Germinal center (tissue), 1 donor: Measurements from ENCODE around the gene DCAF8L1.
"Not testable (repeated sequence)": the region's sequence is repeated elsewhere in the genome, so short reads cannot be mapped to it uniquely, and the experiment has no call there.

Source experiments
- DNase-seq: peaks from one replicate; pipeline ENCODE4 v3.0.0; 2012; ENCODE audit warnings: mixed read lengths, low spot score

The DCAF8L1 gene

DNA sequence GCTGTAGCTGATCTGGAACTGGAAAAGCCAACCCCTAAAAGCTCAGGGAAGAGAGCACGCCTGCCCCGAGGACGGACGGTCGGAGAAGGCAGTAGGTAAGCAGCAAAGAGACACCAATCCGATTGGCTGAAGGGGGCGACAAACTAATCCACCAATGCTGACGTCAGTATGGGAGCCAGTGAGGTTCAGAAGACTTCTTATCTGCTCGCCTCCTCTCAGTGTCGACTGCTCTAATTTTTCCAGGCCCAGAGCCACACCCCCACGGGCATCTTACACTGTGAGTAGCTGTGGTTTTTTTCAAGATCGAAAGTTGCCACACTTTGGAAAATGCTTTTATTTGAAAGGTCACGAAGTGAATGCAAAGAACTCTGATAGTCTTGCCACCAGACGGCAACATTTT lies at the start of gene DCAF8L1:
Gene DCAF8L1, minus strand, starts transcription at position 101 of the 400 bp plus-strand sequence. CDS start 115 bp downstream, outside the sequence.
- DNase-seq = no peak

- no peak for DNase-seq
These were observed 41.1 kb upstream of the DCAF8L1 start for GRCh38 chrX:28022371-28022770.

GRCh38 chrX:28016823-28017222 lies 35.6 kb upstream of the DCAF8L1 start:
- no peak for DNase-seq

DNA sequence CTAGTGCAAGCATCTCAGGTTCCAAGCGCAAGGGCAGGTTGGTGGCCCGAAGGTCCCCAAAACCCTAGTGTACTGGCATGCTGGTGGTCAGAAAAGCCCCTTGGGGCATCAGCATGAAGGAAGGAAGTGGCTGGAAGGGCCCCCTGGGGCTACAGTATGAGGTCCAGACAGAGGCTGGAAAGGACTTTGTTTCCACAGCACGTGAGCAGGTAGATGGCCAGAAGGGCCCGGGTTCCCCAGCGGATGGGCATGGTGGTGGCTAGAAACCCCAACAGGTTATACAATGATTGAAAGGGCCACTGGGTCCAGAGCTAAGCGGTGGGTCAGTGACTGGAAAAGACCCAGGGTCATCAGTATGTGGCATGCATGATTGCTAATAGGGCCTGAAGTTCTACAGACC lies 34.7 kb upstream of the DCAF8L1 start:
- DNase-seq = no peak

- no peak for DNase-seq
These were observed 29.6 kb upstream of the DCAF8L1 start for GRCh38 chrX:28010875-28011274.

GRCh38 chrX:27998666-27999065 lies 17.4 kb upstream of the DCAF8L1 start:
- no peak for DNase-seq

DNA sequence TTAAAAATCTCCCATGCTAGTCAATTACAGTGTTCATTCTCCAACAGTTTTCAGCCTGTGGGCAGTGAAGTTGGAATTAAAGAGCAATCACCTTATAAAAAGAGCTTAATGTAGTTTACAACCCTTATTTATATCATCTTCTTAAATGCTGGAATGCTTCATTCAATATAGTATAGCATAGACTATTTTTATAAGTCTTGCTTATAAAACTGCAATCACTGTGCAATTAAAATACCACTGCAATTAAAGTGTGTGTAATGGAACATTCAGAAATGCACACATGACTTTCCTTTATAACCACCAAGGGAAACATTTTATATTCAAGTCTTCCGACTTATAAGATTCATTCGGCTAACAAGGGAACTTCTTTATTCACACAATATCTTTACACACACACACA lies 16.4 kb upstream of the DCAF8L1 start:
- no peak for DNase-seq

- DNase-seq = no peak
These were observed 14.9 kb upstream of the DCAF8L1 start for GRCh38 chrX:27996132-27996531.

- DNase-seq = no peak
These were observed 14.4 kb upstream of the DCAF8L1 start for GRCh38 chrX:27995611-27996010.

DNA sequence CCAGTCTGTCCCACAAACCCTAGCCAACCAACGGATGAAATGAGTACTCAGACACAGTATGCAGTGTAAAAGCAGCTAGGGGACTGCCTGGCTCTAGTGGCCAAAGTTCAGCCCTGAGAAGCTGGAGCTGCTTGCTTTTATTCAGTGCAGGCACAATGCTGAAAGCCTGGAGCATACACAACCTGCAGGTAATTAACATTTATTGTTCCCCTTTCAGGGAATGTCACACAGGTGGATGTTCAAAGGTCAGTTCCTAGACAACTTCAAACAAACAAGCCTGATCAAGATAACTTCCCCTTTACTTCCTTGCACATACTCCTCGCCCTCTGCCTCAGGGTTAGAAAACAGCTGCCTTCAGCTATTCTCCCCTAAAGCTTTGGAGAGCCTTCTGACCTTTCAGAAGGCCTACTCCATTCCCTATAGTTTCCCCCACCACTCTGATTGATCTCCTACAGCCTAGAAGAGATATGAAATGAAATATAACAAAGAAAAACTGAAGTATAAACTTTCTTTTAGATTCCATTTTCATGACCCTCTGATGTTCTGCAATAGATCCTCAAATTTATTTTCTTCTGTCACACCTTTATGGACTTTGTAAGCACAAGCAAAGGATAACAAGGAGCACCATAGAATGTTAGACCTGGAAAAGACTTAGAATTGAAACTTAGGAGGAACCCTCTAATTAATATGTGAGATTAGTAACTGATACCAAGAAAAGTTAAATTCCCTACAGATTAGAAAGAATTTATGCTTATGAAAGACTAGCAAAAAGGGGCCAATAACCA lies 6.8 kb upstream of the DCAF8L1 start:
- no peak for DNase-seq

DNA sequence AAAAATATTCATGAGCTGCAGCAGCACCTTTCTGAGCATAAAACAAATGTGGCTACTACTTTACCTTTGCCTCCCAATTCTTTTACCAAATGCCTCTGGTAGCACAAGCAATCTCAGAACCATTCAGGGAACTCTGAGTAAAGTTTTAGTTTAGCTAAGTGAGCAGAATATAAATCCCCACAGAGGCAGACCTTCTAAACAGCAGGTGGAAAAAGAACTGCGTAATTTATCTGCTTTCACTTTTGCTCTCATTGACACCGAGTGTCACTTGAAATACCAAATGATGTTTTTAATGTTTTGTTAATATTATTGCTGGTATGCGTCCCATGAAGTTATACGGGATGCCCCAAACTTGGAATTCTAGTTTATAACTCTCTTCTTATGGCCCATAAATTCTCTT lies 4.3 kb downstream of the DCAF8L1 start:
- DNase-seq = not testable (repeated sequence)

GRCh38 chrX:27976284-27976683 lies 5.0 kb downstream of the DCAF8L1 start:
- DNase-seq = no peak

GRCh38 chrX:27968878-27969277 lies 12.4 kb downstream of the DCAF8L1 start:
- DNase-seq = no peak

DNA sequence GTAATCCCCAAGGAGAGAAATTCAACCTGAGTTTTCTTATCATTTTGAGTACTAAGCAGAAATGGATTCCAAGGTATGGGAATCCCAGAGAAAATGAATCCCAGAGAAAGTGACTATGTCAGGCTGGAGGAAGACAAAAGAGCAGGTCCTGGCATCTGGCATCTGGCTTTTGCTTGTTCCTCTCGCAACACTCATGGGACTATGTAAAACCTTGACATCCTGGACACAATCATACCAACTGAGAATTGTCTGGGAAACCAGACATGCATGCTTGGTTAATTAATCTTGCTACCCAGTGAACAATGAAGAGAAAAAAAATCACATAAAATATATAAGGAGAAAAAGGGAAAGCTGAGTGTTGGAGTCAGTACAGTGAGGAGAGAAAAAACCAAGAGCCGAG lies 12.9 kb downstream of the DCAF8L1 start:
- no peak for DNase-seq

DNA sequence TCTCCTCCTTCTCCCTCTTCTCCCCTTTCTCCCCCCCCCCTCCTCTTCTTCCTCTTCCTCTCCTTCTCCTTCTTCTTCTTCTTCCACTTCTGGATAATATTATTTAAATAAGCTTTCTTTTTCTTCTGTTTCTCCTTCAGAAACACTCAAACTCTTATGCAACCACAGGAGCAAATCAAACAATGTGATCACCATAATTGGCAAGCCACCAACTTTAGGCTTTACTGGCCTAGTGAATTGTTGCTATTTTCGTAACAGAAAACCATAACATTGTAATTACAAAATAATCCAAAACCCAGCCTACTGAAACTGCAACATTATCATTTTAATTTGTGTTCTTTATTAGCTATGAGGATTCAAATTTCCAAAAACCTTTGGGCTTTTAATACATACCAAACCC lies 14.3 kb downstream of the DCAF8L1 start:
- DNase-seq = no peak

- no peak for DNase-seq
These were observed 14.8 kb downstream of the DCAF8L1 start for GRCh38 chrX:27966492-27966891.

- not testable (repeated sequence) for DNase-seq
These were observed 15.9 kb downstream of the DCAF8L1 start for GRCh38 chrX:27965348-27965747.

- DNase-seq = no peak
These were observed 16.8 kb downstream of the DCAF8L1 start for GRCh38 chrX:27964432-27964831.

- DNase-seq = not testable (repeated sequence)
These were observed 20.8 kb downstream of the DCAF8L1 start for GRCh38 chrX:27960410-27960809.

GRCh38 chrX:27953171-27953570 lies 28.1 kb downstream of the DCAF8L1 start:
- no peak for DNase-seq

- no peak for DNase-seq
These were observed 47.9 kb downstream of the DCAF8L1 start for GRCh38 chrX:27933361-27933760.
